ENCODE measurements around the gene MYOM1. TPM values are rescaled to one million over a fixed set of nuclear protein-coding genes. Genes with fewer than 3 reads are reported as not detected.

MYOM1 gene
- total RNA-seq, 1 donor from 2014 or later: 878 TPM

DNA sequence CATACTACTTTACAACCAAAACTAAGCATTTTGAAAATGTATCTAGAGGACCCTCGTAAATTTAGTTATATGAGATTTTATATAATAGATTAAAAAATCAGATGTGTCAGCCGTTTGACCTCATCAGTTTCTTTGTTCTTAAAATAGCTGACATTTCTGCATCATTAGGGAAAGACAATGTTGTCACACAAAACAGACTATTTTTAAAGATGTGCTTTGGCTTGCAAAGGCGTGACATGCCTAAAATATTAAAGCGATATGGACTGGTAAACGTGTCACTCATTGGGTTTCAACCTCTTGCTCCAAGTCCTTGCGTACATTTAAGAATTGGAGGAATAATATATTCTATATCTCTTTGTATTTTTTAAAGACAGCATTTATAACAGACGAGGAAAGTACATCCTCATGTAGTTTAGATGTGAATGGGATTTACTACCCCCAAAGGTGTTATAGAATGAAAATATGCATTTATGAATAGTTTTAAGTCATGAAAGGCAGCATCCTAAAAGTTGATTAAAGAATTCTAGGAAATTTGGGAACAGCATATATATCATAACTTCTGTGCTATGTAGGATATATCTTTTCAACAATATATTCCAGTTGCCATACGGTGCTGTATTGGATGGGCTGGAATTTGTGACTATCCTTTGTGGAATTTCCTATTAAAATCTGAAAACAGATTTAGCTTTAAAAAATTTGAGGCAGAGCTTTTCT is 31.6 kb upstream of the MYOM1 start:
- intact Hi-C loops (cut with DNase I): no loop called here
- no peak for DNase-seq (ENCODE audit: low spot score)

DNA sequence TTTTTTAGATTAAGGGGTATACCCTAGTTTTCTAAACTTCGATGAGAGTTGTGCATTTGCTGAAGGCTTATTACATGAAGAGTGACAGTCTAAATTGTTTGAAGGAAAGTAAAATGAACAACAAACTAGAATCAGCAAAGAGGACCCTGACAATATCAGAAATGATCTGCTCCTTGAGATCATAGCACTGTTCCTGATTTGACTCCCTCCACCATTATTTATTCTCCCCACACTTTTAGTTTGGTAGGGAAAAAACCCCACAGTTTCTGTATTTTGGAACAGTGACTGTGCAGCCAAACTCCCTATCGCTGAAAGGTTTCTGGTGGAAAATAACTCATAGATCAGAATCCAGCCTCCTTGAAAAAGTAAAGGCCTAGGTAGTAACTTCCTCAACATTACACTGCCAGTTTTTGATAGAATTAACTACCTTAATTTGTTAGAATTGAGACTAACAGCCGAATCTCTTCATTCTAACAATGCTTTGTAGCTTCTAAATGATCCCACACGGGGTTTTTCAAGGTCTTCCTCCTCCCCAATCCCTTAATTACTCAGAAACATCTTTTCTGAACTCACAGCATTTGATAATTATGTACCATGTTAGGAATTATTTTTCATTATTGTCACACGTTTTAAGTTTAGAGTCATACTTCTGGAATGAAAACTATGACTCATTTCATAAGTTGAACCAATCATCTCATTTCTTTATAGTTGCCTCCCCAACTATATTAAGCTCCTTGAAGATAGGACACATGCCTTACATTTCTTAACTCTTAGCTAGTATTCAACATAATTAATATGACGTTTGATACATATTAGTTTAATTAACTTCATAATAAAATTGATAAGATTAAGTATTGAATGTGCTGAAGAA is 30.7 kb upstream of the MYOM1 start:
- intact Hi-C loops (cut with DNase I): no loop called here
- DNase-seq (ENCODE audit: low spot score): no peak

DNA sequence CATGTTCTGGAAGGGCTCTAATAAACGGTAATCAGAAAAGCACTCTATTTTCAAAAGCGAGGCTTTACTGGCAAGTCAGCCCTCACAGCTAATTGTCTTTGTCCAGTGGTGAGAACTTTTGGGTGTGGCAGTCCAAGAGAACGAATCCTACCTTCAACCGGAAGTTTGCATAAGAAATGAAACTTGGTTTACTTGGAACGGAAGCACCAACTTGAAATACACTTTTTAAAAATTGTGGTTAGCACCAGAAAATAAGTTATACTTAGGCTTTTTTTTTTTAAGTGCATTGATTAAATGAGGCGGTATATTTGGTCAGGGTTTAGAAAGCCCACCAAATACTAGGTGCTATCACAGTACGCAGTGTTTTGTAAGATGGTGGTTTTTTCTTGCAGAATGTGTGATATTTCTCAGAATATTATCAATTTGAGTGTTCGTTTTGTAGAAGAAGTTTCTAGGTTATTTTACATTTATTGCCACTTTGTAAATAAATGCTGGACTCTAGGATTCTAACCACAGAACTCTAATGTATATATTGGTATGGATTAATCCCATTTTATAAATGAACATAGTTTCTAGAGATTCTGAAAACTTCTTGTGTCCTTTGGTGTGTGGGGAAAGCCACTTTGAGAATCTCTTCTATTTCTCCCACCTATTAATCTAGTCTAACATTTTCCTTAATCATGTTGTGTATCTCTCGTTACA is 29.0 kb upstream of the MYOM1 start:
- no peak for DNase-seq (ENCODE audit: low spot score)
- intact Hi-C loops (cut with DNase I): loop anchor here (5.0 kb wide), 1 partner anchor 317 kb away; no protein-coding TSS in a partner anchor

DNA sequence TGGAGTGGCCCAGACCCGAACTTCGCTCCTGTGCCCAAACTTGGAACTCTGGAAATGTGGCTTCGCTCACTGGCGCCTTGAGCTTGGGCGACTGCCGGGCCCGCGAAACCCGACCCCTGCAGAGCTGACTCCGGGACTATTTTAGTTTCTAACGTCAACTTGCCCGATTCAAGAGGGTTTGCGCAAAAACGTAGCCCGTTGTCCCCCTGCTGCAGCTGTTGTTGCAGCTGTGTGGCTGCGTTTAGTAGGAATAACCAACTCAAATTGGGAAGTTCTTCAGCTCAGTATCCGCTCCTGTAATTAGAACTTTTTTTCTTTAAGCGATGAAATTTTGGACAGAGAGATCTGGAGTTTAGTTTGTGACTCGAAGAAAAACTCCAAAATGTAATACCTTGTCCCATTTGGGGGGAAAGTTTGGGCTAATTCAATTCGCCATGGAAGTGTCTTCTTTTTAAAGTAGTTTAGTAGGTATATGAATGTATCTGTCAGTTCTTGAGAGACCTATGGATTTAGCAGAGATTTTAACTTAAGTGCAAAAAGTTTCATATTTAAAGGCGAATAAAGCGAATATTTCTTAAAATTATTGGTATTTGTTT is 28.4 kb upstream of the MYOM1 start:
- intact Hi-C loops (cut with DNase I): loop anchor here (5.0 kb wide), 1 partner anchor 316 kb away; no protein-coding TSS in a partner anchor
- DNase-seq (ENCODE audit: low spot score): no peak

DNA sequence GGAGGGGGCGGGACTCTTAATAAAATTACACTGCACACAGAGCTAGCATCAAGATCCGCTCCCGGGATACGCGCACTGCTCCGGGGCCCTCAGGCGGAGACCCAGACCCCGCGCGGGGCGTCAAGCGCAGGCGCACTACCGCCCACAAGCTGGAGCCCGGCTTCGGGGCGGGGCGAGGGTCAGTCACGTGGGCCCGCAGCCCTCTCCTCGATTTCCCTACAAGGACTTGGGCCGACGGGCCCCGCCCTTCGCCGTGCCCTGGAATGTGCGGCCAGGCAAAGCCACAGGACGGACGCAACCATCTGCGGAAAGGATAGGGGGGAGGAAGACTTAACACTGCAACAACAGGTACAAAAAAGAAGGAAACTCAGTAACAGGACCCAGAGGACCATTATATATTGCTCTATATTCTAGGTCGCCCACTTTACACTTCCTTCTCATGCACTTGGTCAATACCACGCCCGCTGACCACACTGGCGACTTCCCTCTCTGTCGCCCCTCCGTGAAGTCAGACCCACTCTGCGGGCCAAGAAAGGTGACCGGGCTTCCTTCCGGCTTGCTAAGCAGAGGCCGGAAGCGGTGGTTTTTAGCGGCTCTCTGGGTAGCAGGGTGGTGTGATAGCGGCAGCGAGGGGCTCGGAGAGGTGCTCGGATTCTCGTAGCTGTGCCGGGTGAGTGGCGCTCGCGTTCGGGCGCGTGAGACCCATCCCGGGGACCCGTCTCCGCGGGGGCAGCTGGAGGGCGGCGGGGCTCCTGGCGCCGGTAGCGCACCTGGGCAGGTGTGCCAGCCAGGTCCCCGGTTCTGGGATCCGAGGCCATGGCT is 27.7 kb upstream of the MYOM1 start, which contains the start of gene MYL12A:
Gene MYL12A, plus strand, starts transcription at position 562 of the 822 bp plus-strand sequence. CDS start 5,447 bp downstream, outside the sequence.
- DNase-seq (ENCODE audit: low spot score): peak; percentile 99
- intact Hi-C loops (cut with DNase I): loop anchor here (1.0 to 5.0 kb wide), 3 partner anchors 29 to 315 kb away; partner anchors contain the start of gene LPIN2

DNA sequence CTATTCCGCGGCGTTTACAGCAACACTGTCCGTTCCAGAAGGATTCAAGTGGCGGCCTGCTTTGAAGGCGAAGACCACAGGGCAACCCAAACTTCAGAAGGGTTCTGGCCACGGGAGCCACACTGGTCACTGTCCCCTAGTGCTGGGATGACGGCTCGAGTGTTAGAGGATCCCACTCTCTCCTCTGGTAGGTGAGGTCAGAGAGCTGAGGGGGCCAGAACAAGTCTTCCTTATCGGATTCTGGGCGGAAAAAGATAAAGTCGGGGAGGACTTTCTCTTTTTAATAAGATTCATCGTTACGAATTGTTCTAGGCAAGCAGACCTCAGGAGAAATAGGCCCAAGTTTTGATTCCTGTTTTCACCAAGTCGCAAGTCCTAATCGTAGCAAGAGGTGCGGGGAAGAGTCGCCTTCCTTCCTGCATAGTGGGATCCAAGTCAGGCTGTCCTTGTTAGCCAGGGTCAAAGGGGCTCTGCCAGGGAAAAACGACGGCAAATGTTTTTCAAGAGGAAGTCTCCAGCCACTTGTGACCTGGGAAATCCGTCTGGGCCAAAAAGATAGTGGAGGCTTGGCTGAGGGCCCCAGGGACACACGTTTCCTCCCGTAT is 27.0 kb upstream of the MYOM1 start:
- DNase-seq (ENCODE audit: low spot score): no peak
- intact Hi-C loops (cut with DNase I): loop anchor here (1.0 to 5.0 kb wide), 3 partner anchors 28 to 314 kb away; partner anchors contain the start of gene LPIN2

DNA sequence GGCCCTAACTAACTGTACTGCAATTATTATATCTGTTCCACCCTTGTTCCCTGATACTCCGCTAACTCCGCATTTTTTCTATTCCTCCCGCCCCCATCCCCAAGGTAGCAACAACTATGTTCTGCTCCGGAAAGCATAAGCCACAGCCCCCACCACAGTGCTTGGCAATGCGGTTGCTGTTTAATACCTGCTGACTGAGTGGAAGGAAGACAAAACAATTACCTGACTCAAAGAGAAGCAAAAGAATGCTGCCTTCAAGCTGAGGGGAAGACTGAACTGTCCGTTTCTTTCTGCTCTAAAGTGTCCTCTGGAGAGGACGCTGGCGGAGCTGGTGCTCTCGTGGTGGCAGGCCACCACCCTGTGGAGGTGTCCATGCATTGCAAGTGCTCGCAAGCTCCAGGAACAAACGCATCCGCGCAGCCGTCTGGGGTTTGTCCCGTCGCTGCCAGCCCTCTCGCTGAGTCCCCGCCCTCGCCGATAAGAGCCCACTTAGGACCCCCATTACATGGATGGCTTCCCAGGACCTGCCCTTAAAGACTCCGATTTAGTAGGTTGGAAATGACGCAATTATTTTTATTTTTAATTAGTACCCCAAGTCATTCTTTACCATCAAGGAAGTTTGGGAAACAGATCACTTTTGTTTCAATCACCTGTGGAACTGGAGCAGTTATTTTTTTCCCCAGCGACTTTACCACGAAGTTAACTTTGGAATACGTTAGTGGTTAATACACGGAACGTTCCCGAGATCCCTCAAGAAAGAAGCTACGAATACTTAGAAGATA is 26.3 kb upstream of the MYOM1 start:
- intact Hi-C loops (cut with DNase I): loop anchor here (2.0 to 5.0 kb wide), 2 partner anchors 233 to 314 kb away; partner anchors contain the start of gene LPIN2
- DNase-seq (ENCODE audit: low spot score): peak; percentile 96

DNA sequence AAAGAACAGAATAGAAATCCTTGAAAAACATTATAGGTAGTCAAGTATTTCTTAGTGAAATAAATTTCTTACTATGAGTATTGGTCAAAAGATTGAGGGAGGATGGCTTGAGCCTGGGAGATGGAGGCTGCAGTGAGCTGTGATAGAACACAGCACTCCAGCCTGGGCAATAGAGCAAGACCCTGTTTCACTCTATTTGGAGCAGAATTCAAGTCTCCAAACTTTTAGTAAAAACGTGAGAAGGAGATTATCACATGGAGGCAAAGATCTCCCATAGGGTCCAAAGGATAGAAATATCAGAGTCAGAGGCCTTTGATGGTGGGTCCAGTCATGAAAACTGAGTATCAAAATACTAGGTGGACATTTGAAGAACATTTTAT is 25.4 kb upstream of the MYOM1 start:
- intact Hi-C loops (cut with DNase I): loop anchor here (5.0 kb wide), 1 partner anchor 313 kb away; no protein-coding TSS in a partner anchor
- no peak for DNase-seq (ENCODE audit: low spot score)

DNA sequence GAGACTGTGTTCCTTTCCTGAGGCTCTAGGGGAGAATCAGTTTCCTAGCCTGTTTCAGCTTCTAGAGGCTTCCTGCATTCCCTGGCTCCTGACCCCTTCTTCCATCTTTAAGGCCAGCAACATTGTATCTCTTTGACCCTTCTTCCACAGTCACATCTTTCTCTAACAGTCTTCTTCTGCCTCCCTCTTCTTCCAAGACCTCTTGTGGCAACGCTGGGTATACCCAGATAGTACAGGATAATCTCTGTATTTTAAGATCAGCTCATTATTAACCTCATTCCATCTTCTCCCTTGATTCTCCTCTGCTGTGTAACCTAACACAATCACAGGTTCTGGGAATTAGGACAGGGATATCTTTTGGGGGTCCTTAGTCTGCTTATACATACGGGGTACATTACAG is 19.0 kb upstream of the MYOM1 start:
- no peak for DNase-seq (ENCODE audit: low spot score)
- intact Hi-C loops (cut with DNase I): no loop called here

DNA sequence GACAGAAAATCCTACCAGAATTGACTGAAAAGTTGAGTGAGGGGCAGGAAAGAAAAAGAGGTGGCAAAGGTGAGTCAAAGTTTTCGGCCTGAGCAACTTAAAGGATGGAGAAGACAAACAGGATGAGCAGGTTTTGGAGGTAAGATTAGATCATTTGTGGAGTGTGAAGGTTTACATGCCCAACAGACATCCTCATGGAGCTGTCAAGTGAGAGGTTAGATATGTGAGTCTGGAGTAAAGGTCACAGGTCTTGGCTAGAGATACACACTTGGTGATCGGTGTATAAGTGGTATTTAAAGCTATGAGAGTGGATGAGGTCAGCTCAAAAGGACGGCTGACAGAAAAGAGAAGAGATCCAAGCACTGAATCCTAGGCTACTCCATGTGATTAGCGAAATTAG is 16.7 kb upstream of the MYOM1 start:
- DNase-seq (ENCODE audit: low spot score): no peak
- intact Hi-C loops (cut with DNase I): no loop called here

DNA sequence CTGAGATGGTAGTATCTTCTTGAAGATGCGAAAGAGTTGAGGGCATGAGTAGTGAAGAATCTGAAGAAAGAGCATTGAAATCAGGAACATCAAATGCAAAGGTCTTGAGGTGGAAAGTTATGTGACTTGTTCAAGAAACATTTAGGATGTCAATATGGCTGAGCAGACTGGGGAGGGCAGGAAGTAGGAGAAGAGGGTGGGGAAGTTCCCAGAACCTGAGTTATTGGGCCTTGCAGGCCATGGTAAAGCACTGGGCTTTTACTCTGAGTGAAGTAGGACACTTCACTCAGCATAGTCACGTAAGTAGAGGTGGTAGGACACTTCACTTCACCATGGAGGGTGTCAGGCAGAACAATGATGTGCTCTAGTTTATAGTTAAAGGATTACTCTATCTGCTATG is 16.1 kb upstream of the MYOM1 start:
- intact Hi-C loops (cut with DNase I): no loop called here
- DNase-seq (ENCODE audit: low spot score): no peak

DNA sequence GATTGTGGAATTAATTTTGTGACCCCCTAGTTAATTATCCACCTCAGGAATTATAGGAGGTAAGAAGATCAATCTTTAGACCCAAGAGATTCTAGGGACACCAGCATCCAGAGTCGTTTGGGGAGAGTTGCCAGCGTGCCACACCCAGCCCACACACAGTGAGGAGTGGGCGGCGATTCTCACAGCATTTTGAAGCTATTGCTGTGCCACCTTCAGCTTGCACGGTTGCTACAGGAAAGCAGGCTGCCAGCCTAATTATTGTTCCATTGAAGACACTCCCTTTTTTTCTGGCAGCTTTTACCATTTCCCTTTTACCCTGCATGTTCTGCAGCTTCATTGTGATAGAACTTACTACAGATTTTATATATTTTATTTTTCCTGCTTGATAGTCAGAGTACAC is 14.7 kb upstream of the MYOM1 start:
- DNase-seq (ENCODE audit: low spot score): no peak
- intact Hi-C loops (cut with DNase I): no loop called here

DNA sequence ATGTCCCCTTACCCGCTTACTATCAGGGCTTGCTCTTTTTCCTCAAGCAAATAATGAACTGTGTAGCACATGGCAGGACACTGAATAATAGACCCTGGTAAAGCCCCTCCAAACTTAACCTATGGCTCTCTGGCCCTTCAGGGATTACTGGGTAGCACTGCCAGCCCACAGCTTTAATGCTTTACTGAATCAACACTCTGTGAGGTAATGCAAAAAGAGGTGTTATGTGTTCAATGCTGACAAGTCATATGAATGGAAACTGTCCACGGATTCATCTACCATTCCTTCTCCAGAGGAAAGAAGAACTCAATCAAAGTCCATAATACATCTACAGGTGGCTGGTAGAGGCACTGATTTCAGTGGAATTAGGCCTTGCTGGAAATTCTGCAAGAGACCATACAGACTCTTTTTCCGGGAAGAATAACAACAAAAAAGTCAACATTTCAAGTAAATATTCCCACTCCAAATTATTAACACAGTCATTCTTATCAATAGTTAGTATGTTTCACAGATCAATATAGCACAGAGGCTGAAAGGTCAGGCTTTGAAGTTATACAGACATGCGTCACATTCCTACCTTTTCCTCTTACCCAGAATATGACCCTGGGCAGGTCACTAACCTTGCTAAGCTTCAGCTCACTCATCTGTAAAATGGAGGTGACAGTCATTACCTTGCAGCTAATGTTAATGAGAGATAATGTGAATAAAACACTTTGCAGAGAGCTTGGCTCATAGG is 13.8 kb upstream of the MYOM1 start:
- intact Hi-C loops (cut with DNase I): no loop called here
- no peak for DNase-seq (ENCODE audit: low spot score)

DNA sequence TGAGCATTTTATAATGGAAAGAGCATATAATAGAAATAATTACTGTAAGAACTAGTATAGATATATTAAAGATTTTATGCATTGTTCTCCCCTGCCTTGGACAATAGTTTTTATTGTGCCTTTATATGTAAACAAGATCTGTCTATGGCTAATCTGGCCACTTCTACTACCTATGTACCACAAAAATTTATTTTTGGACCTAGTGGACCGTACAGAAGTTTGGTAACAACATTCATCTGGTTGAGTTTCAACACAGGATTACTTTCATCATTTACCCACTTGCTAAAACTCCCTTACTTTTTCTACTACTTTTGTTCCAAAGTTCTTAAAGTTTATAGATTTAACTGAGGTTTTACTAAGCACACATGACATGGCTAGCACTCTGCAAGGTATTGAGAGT is 13.2 kb upstream of the MYOM1 start:
- intact Hi-C loops (cut with DNase I): no loop called here
- no peak for DNase-seq (ENCODE audit: low spot score)

DNA sequence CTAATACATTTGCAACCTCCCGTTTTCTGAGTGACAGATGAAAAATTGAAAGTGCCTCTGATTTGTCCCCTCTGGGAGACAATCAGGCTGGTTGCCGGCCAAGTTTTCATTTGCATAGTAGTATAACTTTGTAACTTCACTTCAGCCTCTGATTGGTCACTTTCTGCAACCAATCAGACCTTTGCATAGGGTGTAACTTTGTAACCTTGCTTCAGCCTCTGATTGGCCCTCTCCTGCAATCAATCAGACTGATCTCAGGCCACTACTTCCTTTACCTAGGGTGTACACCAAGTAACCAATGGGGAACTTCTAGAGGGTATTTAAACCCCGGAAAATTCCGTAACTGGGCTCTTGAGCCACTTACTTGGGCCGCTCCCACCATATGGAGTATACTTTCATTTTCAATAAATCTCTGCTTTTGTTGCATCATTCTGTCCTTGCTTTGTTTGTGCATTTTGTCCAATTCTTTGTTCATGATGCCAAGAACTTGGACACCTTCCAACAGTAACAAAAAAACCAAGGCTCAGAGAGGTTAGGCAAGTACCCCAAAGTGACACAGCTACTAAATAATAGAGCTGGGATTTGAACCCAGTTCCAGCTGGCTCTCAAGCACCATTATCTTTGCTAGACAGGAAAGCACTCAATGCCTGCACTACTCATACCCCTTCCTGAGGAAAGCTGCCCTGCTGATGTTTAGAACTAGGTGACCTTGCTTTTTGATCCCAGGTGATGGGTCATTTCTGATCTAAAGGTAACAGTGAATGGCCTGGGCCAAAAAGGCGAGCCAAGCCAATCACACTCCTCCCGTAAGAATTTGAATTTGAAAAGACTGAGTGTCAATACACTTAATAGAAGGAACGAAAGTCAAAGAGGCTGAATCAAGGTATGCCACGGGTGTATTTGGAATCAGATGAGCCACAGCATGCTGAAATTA is 10.9 kb upstream of the MYOM1 start:
- intact Hi-C loops (cut with DNase I): no loop called here
- DNase-seq (ENCODE audit: low spot score): no peak

DNA sequence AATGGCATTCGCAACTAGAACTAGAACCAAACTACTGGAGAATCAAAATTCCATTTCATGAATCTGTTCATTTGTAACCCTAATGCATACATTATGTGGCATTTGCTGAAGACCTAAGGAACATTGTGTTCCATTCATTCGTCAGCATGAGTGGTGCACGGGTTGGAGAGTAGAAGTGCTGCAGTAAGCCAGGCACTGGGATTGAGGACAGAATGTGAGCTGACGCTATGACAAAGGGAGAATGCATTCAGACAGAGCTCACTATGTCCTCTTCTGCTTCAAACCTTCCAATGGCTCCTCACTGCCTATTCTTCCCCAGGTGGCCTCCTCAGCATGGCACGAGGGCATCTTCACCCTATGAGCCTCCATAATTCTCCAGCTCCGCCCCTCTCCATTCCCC is 6.3 kb upstream of the MYOM1 start:
- intact Hi-C loops (cut with DNase I): no loop called here
- no peak for DNase-seq (ENCODE audit: low spot score)
